GM12878 (cell line): ENCODE measurements around the gene CDH20. TPM values are rescaled to one million over a fixed set of nuclear protein-coding genes. Genes with fewer than 3 reads are reported as not detected.

Experiments used
- ATF7 ChIP-seq: fragments of 450-650 bp; IDR thresholded peaks from 2 replicates; pipeline ENCODE4 v1.6.1; 2016; ENCODE audit warnings: low read depth, mild to moderate bottlenecking
- BMI1 ChIP-seq: fragments of 450-650 bp; IDR thresholded peaks from 2 replicates; pipeline ENCODE4 v1.6.1; 2016; ENCODE audit warnings: mild to moderate bottlenecking, moderate library complexity, borderline replicate concordance
- CEBPB ChIP-seq, 2 experiments: fragments of 150-350 bp in 1 of 2; IDR thresholded peaks; 2 replicates each; pipeline ENCODE4 v1.6.1; 2012 to 2014; ENCODE audit warnings: low read depth in 2 of 2, low read length in 2 of 2, borderline replicate concordance in 1 of 2, inconsistent platforms in 1 of 2
- CEBPZ ChIP-seq: fragments of 150-350 bp; IDR thresholded peaks from 2 replicates; pipeline ENCODE4 v1.6.1; 2016; ENCODE audit warnings: low read depth, low read length
- CREB1 ChIP-seq: IDR thresholded peaks from 2 replicates; pipeline ENCODE4 v1.6.1; 2012; ENCODE audit warnings: low read depth, mild to moderate bottlenecking, inconsistent platforms
- FOS ChIP-seq: IDR thresholded peaks from 3 replicates; pipeline ENCODE4 v1.6.1; 2011; ENCODE audit warnings: borderline replicate concordance; ENCODE audit not compliant: insufficient read length; ENCODE audit errors: extremely low read depth
- IKZF1 ChIP-seq: fragments of 450-650 bp; conservative IDR thresholded peaks from 2 replicates; pipeline ENCODE4 v1.6.1; 2017; ENCODE audit warnings: antibody characterized with exemption, mild to moderate bottlenecking
- MXI1 ChIP-seq: fragments of 150-350 bp; IDR thresholded peaks from 2 replicates; pipeline ENCODE4 v1.6.1; 2011; ENCODE audit warnings: low read depth, mild to moderate bottlenecking, inconsistent platforms, low read length, improper control_type of control experiment
- NKRF ChIP-seq: fragments of 450-650 bp; conservative IDR thresholded peaks from 2 replicates; pipeline ENCODE4 v1.6.1; 2017; ENCODE audit warnings: mild to moderate bottlenecking, moderate library complexity
- RB1 ChIP-seq: fragments of 450-650 bp; formaldehyde crosslinking; IDR thresholded peaks from 2 replicates; pipeline ENCODE4 v1.6.1; 2017; ENCODE audit warnings: mild to moderate bottlenecking, borderline replicate concordance
- RCOR1 ChIP-seq: conservative IDR thresholded peaks from 2 replicates; pipeline ENCODE4 v1.6.1; 2012; ENCODE audit warnings: low read depth, low read length, improper control_type of control experiment
- RUNX3 ChIP-seq: IDR thresholded peaks from 2 replicates; pipeline ENCODE4 v1.6.1; 2012; ENCODE audit warnings: low read length, inconsistent platforms
- SMAD1 ChIP-seq: fragments of 450-650 bp; IDR thresholded peaks from 2 replicates; pipeline ENCODE4 v1.6.1; 2018; ENCODE audit warnings: mild to moderate bottlenecking, low read depth; ENCODE audit not compliant: partially characterized antibody
- SMAD5 ChIP-seq: IDR thresholded peaks from 2 replicates; pipeline ENCODE4 v1.6.1; 2016; ENCODE audit warnings: antibody characterized with exemption, low read depth
- ZBTB40 ChIP-seq: fragments of 450-650 bp; IDR thresholded peaks from 2 replicates; pipeline ENCODE4 v1.6.1; 2016; ENCODE audit warnings: mild to moderate bottlenecking, moderate library complexity, borderline replicate concordance
- ZNF217 ChIP-seq: fragments of 450-650 bp; IDR thresholded peaks from 2 replicates; pipeline ENCODE4 v1.6.1; 2017; ENCODE audit warnings: antibody characterized with exemption, mild to moderate bottlenecking
- ZNF622 ChIP-seq: fragments of 450-650 bp; IDR thresholded peaks from 2 replicates; pipeline ENCODE4 v1.6.1; 2017; ENCODE audit warnings: mild to moderate bottlenecking, inconsistent platforms
- polyA plus RNA-seq, 11 experiments: library from polyadenylated mRNA; depleted of rRNA in 4 of 11; unstranded in 6 of 11; stranded (reverse) in 5 of 11; fragments of >200 nt; fragmentation: Nextera tagmentation in 4 of 11; fragmentation: Illumina TruSeq in 1 of 11; extraction: Ambion mirVana in 4 of 11; extraction: Trizol in 1 of 11; gene quantifications; 1 replicate in 1 of 11; 2 replicates in 10 of 11; pipeline versions ENCODE4 v1.2.1 to v1.2.3, GENCODE V29; 2011 to 2016; ENCODE audit warnings: inconsistent platforms in 2 of 11, missing spikeins in 2 of 11, low read depth in 1 of 11
- total RNA-seq, 4 experiments: library from RNA; depleted of rRNA in 3 of 4; stranded (reverse); fragments of >200 nt in 3 of 4; fragmentation: Illumina TruSeq in 1 of 4; extraction: Trizol in 1 of 4; gene quantifications; 2 replicates each; pipeline versions ENCODE4 v1.2.1 to v1.2.3, GENCODE V29; 2013 to 2021

Gene CDH20
- total and polyA plus RNA-seq, 10 of the 15 experiments (the other 5 are each of a cell fraction or from before 2014, with no cell fraction given), result not detected

DNA sequence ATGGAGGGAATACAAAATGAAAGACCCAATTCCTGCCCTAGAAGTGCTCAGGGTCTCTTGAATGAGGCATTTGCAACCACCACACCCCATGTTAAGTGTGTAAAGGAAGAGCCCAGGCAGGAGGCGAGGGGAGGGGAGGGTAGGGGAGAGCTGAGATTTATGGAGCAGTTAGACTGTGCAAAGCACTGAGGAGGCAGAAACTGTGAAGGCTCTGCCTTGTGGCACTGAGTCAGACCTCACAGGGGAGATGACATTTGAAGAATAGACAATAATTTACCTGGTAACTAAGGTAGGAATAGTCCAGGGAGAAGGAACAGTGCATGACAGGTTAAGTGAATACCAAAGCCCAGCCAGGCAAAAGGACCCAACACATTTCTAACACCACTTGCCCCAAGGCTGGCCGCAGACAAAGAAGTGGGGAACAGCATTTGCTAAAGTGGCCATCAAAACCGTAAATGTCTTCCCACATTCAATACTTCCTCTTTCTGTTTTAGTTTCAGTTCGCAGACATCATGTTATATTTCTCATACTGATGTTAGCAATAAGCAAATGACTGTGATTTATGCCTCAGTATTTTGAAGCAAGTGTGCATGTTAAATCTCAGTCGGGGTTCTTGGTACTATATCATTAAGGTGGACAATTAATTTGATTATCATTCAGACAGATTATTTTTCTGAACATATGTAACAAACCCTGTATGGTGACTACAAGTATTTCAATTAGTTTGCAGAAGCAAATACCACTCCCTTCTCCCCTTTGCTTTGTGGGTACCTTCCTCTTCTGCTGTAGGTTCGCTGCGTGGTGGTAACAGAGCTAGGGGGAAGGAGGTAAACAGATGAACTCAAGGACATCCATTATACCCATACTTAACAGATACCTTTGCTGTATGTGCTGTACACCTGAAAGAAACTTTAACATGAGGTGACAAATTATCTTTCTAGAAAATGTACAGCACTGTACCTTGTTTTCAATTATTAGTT lies 27.5 kb downstream of the CDH20 start (continued):
- no peak for TF ChIP-seq ZBTB40
- no peak for TF ChIP-seq RCOR1
- no peak for TF ChIP-seq BMI1
- no peak for TF ChIP-seq SMAD5
- TF ChIP-seq FOS, result no peak
- TF ChIP-seq ZNF622, result no peak
- TF ChIP-seq RUNX3, result peak; percentile 82
- no peak for TF ChIP-seq MXI1
- TF ChIP-seq CEBPB (IDR thresholded peaks at IDR 0.05; ENCODE audit: borderline replicate concordance in 1 of 2, low read depth in 2 of 2, low read length in 2 of 2), result no peak
- 0 out of 2 replicates have a peak, but pooled peaks have one; percentile 22 for TF ChIP-seq IKZF1
- 0 out of 2 replicates have a peak, but pooled peaks have one; percentile 22 for TF ChIP-seq ATF7
- TF ChIP-seq CREB1, result no peak
- TF ChIP-seq CEBPZ, result no peak
- TF ChIP-seq NKRF, result no peak
- no peak for TF ChIP-seq SMAD1
- TF ChIP-seq ZNF217, result no peak
- no peak for TF ChIP-seq RB1
